Right lobe of liver (tissue), 6 donors: ENCODE data around the gene C3orf22. TPM values are rescaled to one million over a fixed set of nuclear protein-coding genes. Genes with fewer than 3 reads are reported as not detected.

Source experiments
- ATAC-seq, 4 donors: fragments of 200-7000 bp; cut with Tn5 transposase; one replicate each; pipeline ENCODE4 v1.9.1; 2020; ENCODE audit warnings: mild to moderate bottlenecking in 4 of 4, moderate library complexity in 4 of 4
- DNase-seq, 3 donors: peaks; one replicate each; pipeline ENCODE4 v3.0.0-alpha.2; 2020
- H3K27ac ChIP-seq, 3 donors: fragments of 200-600 bp; one replicate each; pipeline ENCODE4 v1.8.0; 2022
- H3K27me3 ChIP-seq, 2 donors: fragments of 200-600 bp; one replicate each; pipeline ENCODE4 v1.8.0; 2022
- H3K36me3 ChIP-seq, 4 donors: fragments of 200-600 bp; sonication (generic) in 1 of 4; one replicate each; pipeline versions ENCODE4 v1.5.1 to v1.8.0; 2017 to 2022; ENCODE audit warnings: control low read depth in 1 of 4
- H3K4me1 ChIP-seq, 4 donors: fragments of 200-600 bp; sonication (generic) in 1 of 4; one replicate each; pipeline versions ENCODE4 v1.5.1 to v1.8.0; 2017 to 2022; ENCODE audit warnings: control low read depth in 1 of 4
- H3K4me3 ChIP-seq, 3 donors: fragments of 200-600 bp; one replicate each; pipeline ENCODE4 v1.8.0; 2022
- H3K9me3 ChIP-seq, 4 donors: fragments of 200-600 bp; sonication (generic) in 1 of 4; one replicate each; pipeline versions ENCODE4 v1.5.1 to v1.8.0; 2017 to 2022; ENCODE audit warnings: control low read depth in 1 of 4
- CTCF ChIP-seq, 4 donors: fragments of 200-600 bp in 3 of 4; fragments of 450-650 bp in 1 of 4; IDR thresholded peaks; one replicate each; pipeline versions ENCODE4 v1.5.1 to v1.8.0; 2016 to 2022; ENCODE audit warnings: antibody characterized with exemption in 4 of 4, mild to moderate bottlenecking in 2 of 4
- POLR2A ChIP-seq: fragments of 450-650 bp; IDR thresholded peaks from one replicate; pipeline ENCODE4 v1.6.1; 2017; ENCODE audit warnings: antibody characterized with exemption, mild to moderate bottlenecking
- WGBS: methylation state at CpG from one replicate; pipeline ENCODE4 v1.1.6; 2018; ENCODE audit warnings: low coverage, low lambda C conversion rate; ENCODE audit not compliant: insufficient coverage; ENCODE audit errors: missing lambda C conversion rate; 5-methylcytosine and 5-hydroxymethylcytosine counted together
- intact Hi-C, 2 donors: fragments of 100-400 bp; cut with DNase I; formaldehyde crosslinking; loops; one replicate each; pipeline versions ENCODE4 v1.11.2 to v1.14.1; 2022
- total RNA-seq, 6 experiments: library from RNA; depleted of rRNA in 2 of 6; stranded (reverse); fragments of >200 nt in 2 of 6; fragmentation: NEBNext Ultra II Directional in 3 of 6; extraction: Animal tissue kit (Norgen Biotek cat#: 25700) in 3 of 6; gene quantifications; one replicate each; pipeline versions ENCODE4 v1.1.0 to v1.2.4, GENCODE V29; 2016 to 2023
- donor health status: DM: no; HTN: yes; CAD: no.
- donor health status: DM: no; HTN: no; CAD: no.
- donor health status: DM: no; HTN: no; CAD: no.
- donor health status: DM: no; HTN: yes; CAD: no.
- donor health status: DM: no; HTN: yes; CAD: no.

C3orf22 gene
- total RNA-seq, 6 experiments from 2014 or later = not detected

DNA sequence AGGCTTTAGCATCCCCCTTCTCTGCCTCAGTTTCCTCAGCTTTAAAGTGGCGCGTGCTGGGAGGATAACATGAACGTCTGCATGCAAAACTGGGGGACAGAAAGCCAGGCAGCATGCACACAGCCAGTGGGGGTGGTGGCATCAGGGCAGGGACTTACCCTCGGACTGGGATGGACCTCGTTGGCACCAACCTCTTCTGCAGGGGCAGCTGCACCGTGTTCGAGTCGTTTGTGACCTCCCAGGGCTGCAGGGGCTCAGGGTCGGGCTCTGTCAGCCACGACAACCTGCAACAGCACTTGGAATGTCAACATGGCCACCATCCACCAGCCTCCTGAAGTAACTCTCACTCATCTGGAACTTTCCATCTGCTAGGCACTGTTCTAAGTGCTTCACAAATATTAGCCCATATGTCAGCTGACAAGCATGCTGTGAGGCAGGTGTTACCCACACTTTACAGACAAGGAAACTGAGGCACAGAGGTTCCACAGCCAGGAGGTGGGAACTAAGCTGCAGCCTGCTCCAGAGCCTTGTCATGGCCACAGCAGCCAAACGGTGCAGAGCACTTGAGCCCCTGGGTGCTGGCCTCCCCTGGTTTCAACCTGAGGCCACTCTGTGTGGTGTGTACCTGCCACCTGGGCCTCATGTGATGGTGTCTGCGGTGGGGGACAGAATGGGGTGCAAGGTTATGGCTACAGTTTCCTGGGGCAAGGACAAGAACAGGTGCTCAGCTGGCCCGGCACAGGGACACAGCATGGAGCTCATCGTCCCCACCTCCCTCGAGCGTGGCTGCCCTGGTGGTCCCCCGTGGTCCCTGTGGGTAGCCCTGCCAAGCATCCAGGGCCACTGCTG lies 6.7 kb downstream of the C3orf22 start:
- no peaks in the 10 kb centered on the region for H3K36me3 ChIP-seq
- intact Hi-C loops = no loop called here
- H3K4me1 ChIP-seq = no peaks in the 10 kb centered on the region
- DNase-seq (peak; percentile 2 to 42 (median 38)), ATAC-seq (no peak)
- 61% methylated on average over 3 of the region's 17 CpGs for WGBS
- no peak for TF ChIP-seq CTCF (IDR thresholded peaks at IDR 0.05)
- no peak for TF ChIP-seq POLR2A
- no peak overlapping the region for H3K4me3 ChIP-seq
- no peaks in the 10 kb centered on the region for H3K9me3 ChIP-seq
- H3K27ac ChIP-seq = no peak overlapping the region
- H3K27me3 ChIP-seq = no peaks in the 10 kb centered on the region

- Histone ChIP-seq H3K27me3 (no peaks in the 10 kb centered on the region), H3K9me3 (no peaks in the 10 kb centered on the region), H3K36me3 (no peaks in the 10 kb centered on the region), H3K4me1 (no peaks in the 10 kb centered on the region), H3K27ac (no peak overlapping the region), H3K4me3 (no peak overlapping the region)
- TF ChIP-seq POLR2A (no peak), CTCF (IDR thresholded peaks at IDR 0.05) (no peak)
- ATAC-seq (no peak), DNase-seq (peak in 2 of 3 donors; percentile 14 to 35)
- WGBS = 20% methylated on average over 1 of the region's 13 CpGs
- intact Hi-C loops = no loop called here
Measured at GRCh38 chr3:126551121-126551838, 7.5 kb downstream of the C3orf22 start.

GRCh38 chr3:126550488-126551051 lies 8.2 kb downstream of the C3orf22 start:
- intact Hi-C loops = no loop called here
- no peak for ATAC-seq
- 67% methylated on average over 3 of the region's 11 CpGs for WGBS
- H3K4me1 ChIP-seq = no peaks in the 10 kb centered on the region
- H3K4me3 ChIP-seq = no peak overlapping the region
- no peaks in the 10 kb centered on the region for H3K9me3 ChIP-seq
- no peaks in the 10 kb centered on the region for H3K36me3 ChIP-seq
- no peaks in the 10 kb centered on the region for H3K27me3 ChIP-seq
- no peak overlapping the region for H3K27ac ChIP-seq
- no peak for TF ChIP-seq CTCF (IDR thresholded peaks at IDR 0.05)
- no peak for TF ChIP-seq POLR2A
- DNase-seq = peak in 2 of 3 donors; percentile 10 to 32

DNA sequence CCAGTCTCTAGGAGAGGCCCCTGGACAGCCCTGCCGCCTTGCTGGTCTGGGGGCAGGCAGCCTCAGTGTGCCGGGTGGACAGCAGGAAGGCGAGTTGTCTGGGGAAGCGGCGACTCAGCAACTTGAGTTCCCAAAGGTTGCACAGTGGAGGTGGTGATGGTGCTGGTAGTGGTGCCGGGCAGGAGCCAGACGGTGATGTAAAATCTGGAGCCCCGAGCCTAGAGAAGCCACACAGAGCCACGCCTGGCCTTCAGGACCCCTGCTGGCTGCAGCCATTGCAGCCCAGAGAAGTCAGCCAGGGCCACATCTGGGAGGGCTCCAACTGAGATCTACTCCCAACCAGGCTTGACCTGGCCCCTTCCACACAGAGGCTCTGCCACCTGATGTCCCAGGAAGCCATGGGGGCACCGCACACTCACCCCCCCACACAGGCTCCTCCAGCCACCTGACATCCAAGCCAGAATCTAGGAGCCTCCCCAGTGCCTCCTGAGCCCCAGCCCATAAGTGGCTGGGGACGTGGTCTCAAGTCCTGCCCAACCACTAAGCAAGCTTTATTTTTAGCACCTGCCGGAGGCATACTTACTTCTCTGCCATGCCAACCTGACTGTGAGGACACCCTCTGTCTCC lies 8.8 kb downstream of the C3orf22 start:
- TF ChIP-seq POLR2A = no peak
- TF ChIP-seq CTCF (IDR thresholded peaks at IDR 0.05) = no peak
- Histone ChIP-seq H3K27me3 (no peaks in the 10 kb centered on the region), H3K27ac (no peak overlapping the region), H3K4me3 (no peak overlapping the region), H3K36me3 (no peaks in the 10 kb centered on the region), H3K9me3 (no peaks in the 10 kb centered on the region), H3K4me1 (no peaks in the 10 kb centered on the region)
- WGBS = 61% methylated on average over 2 of the region's 12 CpGs
- ATAC-seq (no peak), DNase-seq (peak; percentile 14 to 42 (median 40))
- intact Hi-C loops = no loop called here
